GM10847 (cell line): Measurements from ENCODE around the gene SCUBE1.

ENCODE experiments used
- POLR2A ChIP-seq: IDR thresholded peaks from 2 replicates; pipeline ENCODE4 v1.6.1; 2011; ENCODE audit not compliant: insufficient read length; ENCODE audit errors: extremely low read depth

The SCUBE1 gene

GRCh38 chr22:43227239-43227630, 115.9 kb downstream of the SCUBE1 start:
- TF ChIP-seq POLR2A, result no peak

- TF ChIP-seq POLR2A, result no peak
These were observed 116.6 kb downstream of the SCUBE1 start for GRCh38 chr22:43226377-43227238.

GRCh38 chr22:43225609-43226008, 117.6 kb downstream of the SCUBE1 start:
- no peak for TF ChIP-seq POLR2A

GRCh38 chr22:43222987-43223386, 120.2 kb downstream of the SCUBE1 start:
- TF ChIP-seq POLR2A, result no peak

- no peak for TF ChIP-seq POLR2A
These were observed 120.9 kb downstream of the SCUBE1 start for GRCh38 chr22:43222262-43222661.

GRCh38 chr22:43220625-43221380, 122.4 kb downstream of the SCUBE1 start:
- TF ChIP-seq POLR2A, result no peak

- no peak for TF ChIP-seq POLR2A
These were observed 124.4 kb downstream of the SCUBE1 start for GRCh38 chr22:43218786-43219185.

- no peak for TF ChIP-seq POLR2A
These were observed 125.7 kb downstream of the SCUBE1 start for GRCh38 chr22:43217285-43218030.

GRCh38 chr22:43216738-43217137, 126.4 kb downstream of the SCUBE1 start:
- TF ChIP-seq POLR2A, result no peak

- TF ChIP-seq POLR2A, result no peak
These were observed 129.2 kb downstream of the SCUBE1 start for GRCh38 chr22:43213962-43214361.

GRCh38 chr22:43213051-43213450, 130.1 kb downstream of the SCUBE1 start:
- no peak for TF ChIP-seq POLR2A

- no peak for TF ChIP-seq POLR2A
These were observed 130.7 kb downstream of the SCUBE1 start for GRCh38 chr22:43212434-43212952.

- TF ChIP-seq POLR2A, result no peak
These were observed 131.2 kb downstream of the SCUBE1 start for GRCh38 chr22:43211941-43212433.

GRCh38 chr22:43210631-43211515, 132.3 kb downstream of the SCUBE1 start:
- no peak for TF ChIP-seq POLR2A
